Lower lobe of right lung (tissue), 2 donors: ENCODE measurements around the gene H6PD. TPM values are rescaled to one million over a fixed set of nuclear protein-coding genes. Genes with fewer than 3 reads are reported as not detected.

Source experiments
- ATAC-seq, 2 donors: fragments of 200-7000 bp; cut with Tn5 transposase; one replicate each; pipeline ENCODE4 v1.9.1; 2020 to 2022; ENCODE audit warnings: mild to moderate bottlenecking in 2 of 2, moderate library complexity in 2 of 2
- DNase-seq: peaks from one replicate; pipeline ENCODE4 v3.0.0-alpha.2; 2020
- H3K27ac ChIP-seq: fragments of 200-600 bp; one replicate; pipeline ENCODE4 v1.8.0; 2022
- H3K27me3 ChIP-seq: fragments of 200-600 bp; one replicate; pipeline ENCODE4 v1.8.0; 2022; ENCODE audit warnings: low read depth
- H3K36me3 ChIP-seq: fragments of 200-600 bp; one replicate; pipeline ENCODE4 v1.8.0; 2022; ENCODE audit warnings: mild to moderate bottlenecking
- H3K4me1 ChIP-seq: fragments of 200-600 bp; one replicate; pipeline ENCODE4 v1.8.0; 2022
- H3K4me3 ChIP-seq: fragments of 200-600 bp; one replicate; pipeline ENCODE4 v1.8.0; 2022; ENCODE audit warnings: mild to moderate bottlenecking
- H3K9me3 ChIP-seq: fragments of 200-600 bp; one replicate; pipeline ENCODE4 v1.8.0; 2022
- CTCF ChIP-seq: fragments of 200-600 bp; IDR thresholded peaks from one replicate; pipeline ENCODE4 v1.8.0; 2022; ENCODE audit warnings: antibody characterized with exemption, mild to moderate bottlenecking
- intact Hi-C: fragments of 100-400 bp; cut with DNase I; formaldehyde crosslinking; loops from one replicate; pipeline ENCODE4 v1.11.0; 2022
- total RNA-seq: library from RNA; stranded (reverse); fragmentation: NEBNext Ultra II Directional; extraction: Animal tissue kit (Norgen Biotek cat#: 25700); gene quantifications from one replicate; pipeline ENCODE4 v1.2.1, GENCODE V29; 2021
- donor health status: DM: no; HTN: yes; CAD: no; lungs with severe emphysema.

H6PD gene
- total RNA-seq, 1 donor from 2014 or later = 40.7 TPM

DNA sequence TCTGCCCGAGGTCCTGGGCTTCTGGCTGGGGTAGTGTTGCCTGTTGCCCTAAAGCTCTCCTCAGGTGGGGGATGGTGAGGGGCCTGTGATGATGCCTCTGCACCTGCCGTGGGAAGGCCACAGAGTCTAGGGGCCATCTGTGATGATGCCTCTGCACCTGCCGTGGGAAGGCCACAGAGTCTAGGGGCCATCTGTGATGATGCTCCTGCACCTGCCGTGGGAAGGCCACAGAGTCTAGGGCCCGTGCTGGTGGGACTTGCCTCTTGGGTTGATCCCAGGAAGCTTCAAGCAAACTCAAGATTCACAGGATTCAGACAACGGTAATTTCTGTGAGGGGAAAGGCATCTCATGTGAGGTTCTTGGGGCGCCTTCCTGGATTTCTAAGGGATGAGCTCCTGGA, 75.4 kb downstream of the H6PD start:
- no peak overlapping the region for H3K4me3 ChIP-seq
- no peak for TF ChIP-seq CTCF
- no peak for DNase-seq
- H3K36me3 ChIP-seq = no peaks in the 10 kb centered on the region
- intact Hi-C loops = no loop called here
- no peaks in the 10 kb centered on the region for H3K27me3 ChIP-seq
- H3K4me1 ChIP-seq = peaks cover 2% of the 10 kb centered on the region
- ATAC-seq = no peak
- no peaks in the 10 kb centered on the region for H3K9me3 ChIP-seq
- H3K27ac ChIP-seq = no peak overlapping the region

DNA sequence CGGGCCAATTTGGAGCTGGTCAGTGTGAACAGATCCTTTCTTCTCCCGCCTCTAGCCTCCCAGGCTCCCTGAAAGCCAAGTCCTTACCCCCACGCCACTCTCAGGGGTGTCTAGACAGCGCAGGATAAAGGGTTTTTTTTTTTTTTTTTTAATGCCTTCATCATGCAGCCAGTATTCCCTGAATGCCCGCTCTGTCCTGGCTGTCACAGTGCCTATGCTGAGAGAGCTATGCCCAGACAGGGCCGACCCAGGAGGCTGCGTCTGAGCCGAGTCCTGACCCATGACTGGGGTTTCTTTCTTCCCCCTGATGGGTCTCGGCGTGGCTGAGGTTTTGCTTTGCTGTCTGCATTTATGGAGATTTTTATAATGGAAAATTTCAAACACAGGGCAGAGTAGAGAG, 76.5 kb downstream of the H6PD start:
- H3K36me3 ChIP-seq = no peaks in the 10 kb centered on the region
- H3K4me3 ChIP-seq = no peak overlapping the region
- no peaks in the 10 kb centered on the region for H3K27me3 ChIP-seq
- no peak for DNase-seq
- ATAC-seq = no peak
- intact Hi-C loops = no loop called here
- peaks cover 12% of the 10 kb centered on the region for H3K4me1 ChIP-seq
- no peak for TF ChIP-seq CTCF
- H3K27ac ChIP-seq = no peak overlapping the region
- H3K9me3 ChIP-seq = no peaks in the 10 kb centered on the region

DNA sequence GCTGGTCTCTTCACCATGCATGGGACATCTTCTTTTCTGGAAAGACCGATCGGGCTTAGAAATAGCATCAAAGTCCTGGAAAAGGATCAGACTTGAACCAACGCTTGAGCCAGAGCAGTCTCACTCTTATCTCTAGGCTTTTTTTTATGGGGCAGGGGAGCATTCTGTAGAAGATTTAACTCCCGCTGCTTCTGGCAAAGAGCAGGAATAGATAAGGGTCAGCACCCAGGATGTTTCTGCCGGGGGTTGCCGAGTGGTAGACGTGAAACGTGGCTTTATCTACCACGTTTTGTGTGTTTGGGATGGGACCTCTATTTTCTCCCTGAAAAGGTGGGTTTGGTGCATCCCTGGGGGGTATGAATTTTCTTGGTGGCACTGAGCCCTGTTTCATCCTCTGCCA, 76.9 kb downstream of the H6PD start:
- no peaks in the 10 kb centered on the region for H3K27me3 ChIP-seq
- H3K27ac ChIP-seq = no peak overlapping the region
- no peak for TF ChIP-seq CTCF
- DNase-seq (no peak), ATAC-seq (no peak)
- peaks cover 13% of the 10 kb centered on the region for H3K4me1 ChIP-seq
- intact Hi-C loops = no loop called here
- H3K4me3 ChIP-seq = no peak overlapping the region
- H3K9me3 ChIP-seq = no peaks in the 10 kb centered on the region
- H3K36me3 ChIP-seq = no peaks in the 10 kb centered on the region

- no peak for TF ChIP-seq CTCF
- Histone ChIP-seq H3K9me3 (no peaks in the 10 kb centered on the region), H3K27me3 (no peaks in the 10 kb centered on the region), H3K36me3 (no peaks in the 10 kb centered on the region), H3K4me3 (no peak overlapping the region), H3K4me1 (peaks cover 20% of the 10 kb centered on the region), H3K27ac (no peak overlapping the region)
- DNase-seq = no peak
- intact Hi-C loops = no loop called here
- ATAC-seq = no peak
Measured at GRCh38 chr1:9312168-9312720, 77.7 kb downstream of the H6PD start.

- no peak for ATAC-seq
- no peaks in the 10 kb centered on the region for H3K9me3 ChIP-seq
- TF ChIP-seq CTCF = no peak
- no peaks in the 10 kb centered on the region for H3K36me3 ChIP-seq
- DNase-seq = no peak
- H3K27me3 ChIP-seq = no peaks in the 10 kb centered on the region
- peaks cover 32% of the 10 kb centered on the region for H3K4me1 ChIP-seq
- H3K4me3 ChIP-seq = no peak overlapping the region
- intact Hi-C loops = no loop called here
- H3K27ac ChIP-seq = no peak overlapping the region
Measured at GRCh38 chr1:9313576-9313975, 79.0 kb downstream of the H6PD start.

DNA sequence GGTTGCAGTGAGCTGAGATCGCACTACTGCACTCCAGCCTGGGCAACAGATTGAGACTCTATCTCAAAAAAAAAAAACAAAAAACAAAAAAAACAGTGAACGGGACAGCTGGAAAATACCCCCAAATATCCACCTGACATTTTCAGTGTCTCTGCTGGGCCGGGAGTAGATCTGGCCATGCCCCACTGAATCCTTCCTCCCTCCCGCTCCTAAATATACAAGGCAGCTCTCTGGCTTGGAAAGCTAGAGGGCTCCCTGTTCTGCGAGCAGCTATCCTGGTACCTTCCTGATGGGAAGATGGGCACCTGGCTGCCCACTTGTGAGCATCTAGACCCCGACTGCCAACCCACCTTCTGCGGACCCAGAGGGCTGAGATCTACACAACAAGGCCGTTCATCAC, 79.5 kb downstream of the H6PD start:
- no peak for ATAC-seq
- H3K27ac ChIP-seq = no peak overlapping the region

More for the DNA sequence above, 79.5 kb downstream of the H6PD start:
- H3K27me3 ChIP-seq = no peaks in the 10 kb centered on the region
- no peak for TF ChIP-seq CTCF
- no peaks in the 10 kb centered on the region for H3K9me3 ChIP-seq
- H3K4me3 ChIP-seq = no peak overlapping the region
- H3K4me1 ChIP-seq = peaks cover 33% of the 10 kb centered on the region
- intact Hi-C loops = no loop called here
- H3K36me3 ChIP-seq = no peaks in the 10 kb centered on the region
- no peak for DNase-seq
